ENCODE data around the gene NHS.
A peak's percentile ranks its signal among the peaks of the same experiment; 100 is the strongest.

NHS gene

DNA sequence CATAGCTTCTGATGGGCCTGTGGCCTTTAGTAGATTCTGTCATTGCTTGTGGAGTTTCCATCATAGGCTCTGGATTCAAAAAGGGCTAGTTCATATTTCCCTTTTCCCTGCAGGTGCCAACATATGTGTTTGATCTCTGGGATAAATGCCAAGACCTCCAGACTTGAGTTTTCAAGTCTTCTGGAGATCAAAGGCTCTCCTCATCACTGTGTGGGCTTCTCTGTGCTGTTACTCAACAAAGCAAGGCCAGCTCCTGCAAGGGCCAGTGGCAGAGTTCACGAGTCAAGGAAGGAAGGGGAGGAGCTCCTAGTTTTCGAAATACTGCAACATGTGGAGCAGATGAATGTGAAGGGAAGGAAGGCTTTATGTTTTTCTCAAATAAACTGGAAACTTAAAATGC is 299.6 kb downstream of the NHS start:
- no peak for DNase-seq (ENCODE audit: low read depth)

DNA sequence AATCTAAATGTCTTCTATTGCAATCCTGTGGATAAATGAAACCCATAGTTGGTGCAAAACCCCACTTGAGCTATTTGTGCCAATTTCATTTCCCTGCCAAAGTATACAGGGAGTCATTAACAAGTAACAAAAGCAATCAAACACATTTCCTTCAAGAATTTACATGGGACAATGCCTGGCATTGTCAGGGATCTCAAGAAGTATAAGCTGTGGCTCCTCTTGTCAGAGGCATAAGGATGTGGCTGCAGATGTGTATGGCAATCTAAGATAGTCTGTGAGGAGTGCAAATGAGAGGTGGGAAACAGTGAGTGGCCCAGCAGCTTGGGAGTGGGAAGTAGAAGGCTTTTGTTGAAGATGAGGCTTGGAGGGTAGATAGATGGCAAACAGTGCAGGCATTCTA is 304.3 kb downstream of the NHS start:
- DNase-seq (ENCODE audit: low read depth), result no peak

DNA sequence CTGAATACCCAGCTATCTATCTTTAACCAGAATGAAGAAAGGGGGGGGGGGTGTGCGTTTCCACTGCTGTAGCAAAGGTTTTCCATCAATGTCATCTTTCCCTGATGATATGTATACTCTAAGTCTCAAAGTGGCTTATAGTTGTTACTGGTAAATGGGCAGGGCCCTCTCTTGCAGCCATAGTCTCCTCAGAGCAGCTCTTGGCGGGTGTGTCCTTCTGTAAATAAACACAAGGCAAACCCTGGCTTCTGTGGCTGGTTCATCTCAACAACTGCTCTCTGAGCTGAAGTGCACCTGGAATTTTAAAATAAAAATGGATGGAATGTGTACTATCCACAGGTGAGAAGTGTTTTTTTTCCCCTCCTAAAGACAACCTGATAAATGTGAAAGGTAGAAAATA is 304.8 kb downstream of the NHS start:
- DNase-seq (ENCODE audit: low read depth), result no peak

DNA sequence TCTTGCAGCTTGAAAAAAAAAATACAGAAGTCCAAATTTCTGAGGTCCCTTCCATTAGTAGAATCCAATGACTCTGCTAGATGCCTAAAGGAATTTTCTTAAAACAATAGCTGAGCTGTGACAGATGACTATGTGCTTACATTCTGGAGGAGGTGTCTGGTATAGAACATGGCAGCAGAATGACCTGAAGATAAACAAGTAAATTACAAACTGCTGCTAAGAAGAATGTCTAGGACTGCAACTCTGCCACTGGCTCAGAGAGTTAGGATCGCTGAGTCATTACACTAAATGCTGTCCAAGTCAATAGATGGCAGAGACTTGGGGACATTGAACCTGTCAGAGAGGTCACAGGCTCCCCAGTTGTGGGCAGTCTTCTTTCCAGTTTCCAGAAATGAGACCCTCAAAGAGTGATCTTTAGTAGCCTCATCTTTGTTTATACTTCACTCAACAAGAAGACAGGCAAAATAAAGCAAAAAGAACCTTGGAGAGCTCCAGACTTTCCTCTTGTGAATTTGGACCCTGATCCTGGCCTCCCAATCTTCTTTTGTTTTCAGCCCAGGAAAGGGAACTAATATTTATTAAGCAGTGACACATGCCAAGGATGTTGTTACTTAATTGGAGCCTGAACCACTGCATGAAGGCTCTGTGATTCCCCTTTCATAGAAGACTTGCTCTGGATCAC is 305.9 kb downstream of the NHS start:
- no peak for DNase-seq (ENCODE audit: low read depth)

DNA sequence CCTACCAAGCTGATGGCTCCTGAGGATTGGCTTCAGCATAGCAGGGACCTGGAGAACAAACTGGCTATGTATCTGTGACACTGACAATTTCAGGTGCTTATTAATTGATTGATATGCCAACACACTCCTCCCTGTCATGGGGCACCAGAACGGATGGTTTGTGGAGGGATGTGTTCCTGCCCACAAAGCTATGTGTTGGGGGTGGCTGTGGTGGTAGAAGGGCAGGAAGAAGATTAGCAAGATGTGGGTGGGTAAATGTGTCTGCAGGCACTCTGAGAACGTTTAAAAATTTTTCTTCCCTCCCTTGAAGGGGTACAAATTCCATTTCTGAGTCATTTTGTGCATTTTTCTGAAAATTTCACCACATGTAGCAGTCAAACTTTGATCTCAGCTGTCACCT is 307.3 kb downstream of the NHS start:
- no peak for DNase-seq (ENCODE audit: low read depth)

DNA sequence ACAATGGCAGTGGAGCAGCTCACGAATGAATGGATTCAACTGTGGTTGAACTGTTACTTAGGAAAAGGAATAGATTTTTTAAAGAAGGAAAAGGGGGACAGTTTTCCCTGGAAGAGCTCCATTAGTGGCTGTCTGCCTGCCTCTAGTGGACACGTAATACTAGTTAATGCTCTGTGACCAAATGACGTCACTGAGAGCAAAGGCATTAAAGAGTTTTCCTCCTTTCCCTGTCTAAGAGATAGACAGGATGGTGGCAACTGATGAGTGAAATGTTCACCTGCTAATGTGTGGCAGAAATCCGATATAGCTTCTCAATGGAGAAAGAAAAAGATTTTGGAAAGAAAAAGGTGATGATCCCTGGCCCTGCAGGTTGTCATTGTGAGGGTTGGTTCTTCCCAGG is 310.0 kb downstream of the NHS start:
- DNase-seq (ENCODE audit: low read depth), result no peak

DNA sequence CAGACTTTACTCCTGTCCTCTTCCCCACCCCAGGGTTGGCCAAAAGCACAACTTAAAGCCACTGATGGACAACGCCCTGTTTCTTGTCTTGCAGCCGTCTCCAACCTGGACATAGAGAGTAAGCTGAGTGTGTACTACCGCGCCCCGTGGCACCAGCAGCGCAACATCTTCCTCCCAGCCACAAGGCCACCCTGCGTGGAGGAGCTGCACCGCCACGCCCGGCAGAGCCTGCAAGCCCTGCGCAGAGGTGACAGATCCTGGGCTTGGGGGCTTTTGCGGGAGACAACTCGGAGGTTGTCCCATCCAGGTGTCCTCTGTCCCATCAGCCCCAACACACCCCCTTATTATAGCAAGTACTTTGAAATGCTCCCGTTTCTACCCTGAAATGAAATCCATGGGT is 312.6 kb downstream of the NHS start:
- DNase-seq (ENCODE audit: low read depth), result no peak

DNA sequence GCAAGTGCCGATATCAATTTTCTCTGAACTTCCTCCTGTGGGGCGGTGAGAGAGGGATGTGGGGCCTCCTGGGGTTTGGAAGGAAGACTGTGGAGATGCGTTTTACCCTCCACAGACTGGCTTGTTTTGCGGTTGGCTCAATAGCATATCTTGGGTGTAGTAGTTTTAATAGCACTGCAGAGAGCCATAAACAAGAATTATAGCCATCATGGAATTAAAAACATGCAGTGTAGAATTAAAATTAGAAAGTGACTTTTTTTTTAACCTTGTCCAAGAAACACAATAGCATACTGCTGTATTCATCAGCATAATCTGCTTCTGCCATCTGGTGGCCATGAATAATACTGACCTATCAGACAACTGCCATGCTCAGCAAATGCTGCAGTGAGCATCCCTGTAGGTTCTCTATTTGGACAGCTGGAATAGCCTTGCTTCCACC is 315.0 kb downstream of the NHS start:
- DNase-seq (ENCODE audit: low read depth), result peak; percentile 57

DNA sequence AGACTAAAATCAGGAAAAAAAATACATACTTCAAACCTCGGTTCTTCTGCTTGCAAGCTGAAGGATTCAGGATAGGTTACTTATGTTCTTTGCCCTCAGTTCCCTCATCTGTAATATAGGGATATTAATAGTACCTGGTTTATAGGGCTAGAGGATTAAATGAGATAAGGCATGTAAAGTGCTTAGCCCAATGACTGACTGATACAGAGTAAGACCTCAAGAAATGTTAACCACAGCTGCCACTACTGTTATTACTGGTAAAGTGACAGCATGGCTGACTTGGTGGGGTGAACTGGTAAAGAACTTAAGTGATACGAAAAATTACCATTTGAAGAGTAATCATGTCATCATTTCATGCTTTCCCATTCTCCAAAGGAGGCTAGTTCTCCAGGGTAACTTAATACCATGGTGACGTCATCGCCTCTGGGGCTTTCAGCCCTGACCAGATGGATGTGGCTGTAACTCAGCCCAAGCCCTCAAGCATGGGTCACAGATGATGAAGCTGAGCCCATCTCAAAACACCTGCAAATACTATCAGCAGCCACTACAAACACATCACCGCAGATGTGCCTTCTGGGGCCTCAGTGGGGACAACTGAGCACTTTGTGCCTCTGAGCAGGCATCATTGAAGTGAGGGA is 317.8 kb downstream of the NHS start:
- DNase-seq (ENCODE audit: low read depth), result peak; percentile 44

DNA sequence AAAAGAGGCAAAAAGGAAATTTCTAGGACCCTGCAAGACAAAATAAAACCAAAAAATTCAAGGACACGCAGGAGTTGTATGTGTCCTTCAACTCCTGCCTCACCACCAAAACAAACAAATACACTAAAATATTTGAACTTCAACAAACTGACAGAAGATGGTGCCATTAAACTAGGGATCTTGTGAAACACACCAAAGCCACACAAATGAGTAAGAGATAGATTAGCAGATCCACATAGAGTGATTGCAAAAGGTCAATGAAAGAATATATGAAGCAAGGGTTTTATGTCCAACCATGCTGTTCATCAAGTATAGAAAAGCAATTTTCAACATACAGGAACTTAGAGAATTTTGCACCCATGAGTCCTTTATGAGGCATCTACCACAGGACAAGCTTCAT is 322.2 kb downstream of the NHS start:
- no peak for DNase-seq (ENCODE audit: low read depth)

DNA sequence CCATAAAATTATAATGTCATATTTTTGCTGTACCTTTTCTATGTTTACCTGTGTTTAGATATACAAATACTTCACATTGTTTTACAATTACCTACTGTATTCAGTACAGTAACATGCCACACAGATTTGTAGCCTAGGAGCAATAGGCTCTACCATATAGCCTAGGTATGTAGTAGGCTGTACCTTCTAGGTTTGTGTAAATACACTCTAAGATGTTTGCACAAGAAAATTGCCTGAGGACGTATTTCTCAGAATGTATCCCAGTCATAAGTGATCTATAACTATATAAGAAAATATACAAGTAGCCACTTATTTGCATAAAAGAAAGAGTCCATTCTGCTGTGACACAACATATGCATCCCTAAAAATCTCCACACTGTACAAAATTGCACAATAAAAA is 326.0 kb downstream of the NHS start:
- no peak for DNase-seq (ENCODE audit: low read depth)

DNA sequence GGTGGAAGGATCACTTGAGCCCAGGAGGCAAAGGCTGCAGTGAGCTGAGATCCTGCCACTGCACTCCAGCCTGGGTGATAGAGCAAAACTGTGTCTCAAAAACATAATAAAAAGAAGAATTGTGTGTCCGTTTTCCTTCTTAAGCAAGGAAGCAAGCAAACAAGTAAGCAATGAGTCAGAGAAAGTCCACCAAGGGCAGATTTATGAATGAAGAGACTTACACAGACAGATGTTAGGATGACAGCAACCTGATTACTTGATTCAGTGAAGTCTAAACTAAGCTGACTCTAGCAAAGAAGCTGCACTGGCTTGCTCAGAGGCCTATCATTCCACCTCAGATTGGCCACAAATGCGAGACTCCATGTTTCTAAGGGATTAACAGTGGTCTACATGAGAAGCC is 328.2 kb downstream of the NHS start:
- DNase-seq (ENCODE audit: low read depth), result no peak

DNA sequence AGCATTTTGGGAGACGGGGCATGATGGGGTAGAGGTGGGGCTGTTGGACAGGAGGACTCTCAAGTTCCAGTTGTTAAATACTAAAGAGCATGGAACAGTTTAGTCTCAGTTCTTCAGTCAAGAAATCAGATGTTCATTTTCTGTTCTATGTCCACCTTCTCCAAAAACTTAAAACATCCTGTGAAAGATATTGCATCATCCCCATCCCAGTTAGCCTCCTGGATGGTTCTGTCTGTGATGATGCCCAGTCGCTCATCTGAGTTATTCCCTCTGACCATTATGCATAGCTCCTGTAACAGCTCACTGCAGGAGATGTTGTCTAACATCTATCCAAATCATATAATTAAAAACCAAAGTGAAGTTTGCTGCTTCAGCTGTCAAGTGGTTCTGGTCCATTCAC is 330.2 kb downstream of the NHS start:
- no peak for DNase-seq (ENCODE audit: low read depth)

DNA sequence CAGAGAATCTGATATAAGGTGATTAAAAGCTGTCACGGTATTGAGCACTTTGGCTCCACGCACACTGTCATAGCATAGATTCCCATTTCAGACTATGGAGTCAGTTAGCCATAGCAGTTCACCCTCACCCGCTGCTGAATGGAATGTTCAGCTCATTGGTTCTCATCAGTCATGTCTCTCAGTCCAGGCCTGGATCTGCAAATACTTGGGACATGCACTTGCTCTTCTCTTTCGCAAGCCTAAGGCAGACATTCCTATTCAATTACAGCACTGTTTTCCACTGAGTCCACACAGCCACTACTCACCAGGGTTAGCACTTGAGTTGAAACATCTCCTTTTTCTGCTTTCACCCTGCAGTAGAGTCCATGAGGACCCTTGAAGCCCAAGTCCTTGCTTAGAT is 331.7 kb downstream of the NHS start:
- DNase-seq (ENCODE audit: low read depth), result peak; percentile 51

DNA sequence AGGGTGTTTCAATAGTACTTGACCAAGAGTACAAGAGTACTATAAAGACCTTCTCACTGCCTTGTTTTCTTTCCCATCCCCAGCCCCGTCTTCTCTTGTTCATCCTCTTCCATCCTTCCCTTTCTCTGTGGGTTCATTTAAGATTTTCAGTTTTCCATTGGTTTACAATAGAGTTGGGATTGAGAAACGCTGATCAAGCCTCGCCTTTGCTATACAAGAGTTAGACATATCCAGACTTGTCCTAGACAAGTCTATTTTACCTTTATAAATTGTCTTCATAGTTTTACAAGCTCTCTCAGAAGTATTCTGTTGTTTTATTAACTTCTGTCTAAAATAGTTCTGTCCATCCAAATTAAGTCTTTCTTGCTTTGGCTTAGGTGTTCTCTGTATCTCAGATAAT is 332.7 kb downstream of the NHS start:
- no peak for DNase-seq (ENCODE audit: low read depth)

DNA sequence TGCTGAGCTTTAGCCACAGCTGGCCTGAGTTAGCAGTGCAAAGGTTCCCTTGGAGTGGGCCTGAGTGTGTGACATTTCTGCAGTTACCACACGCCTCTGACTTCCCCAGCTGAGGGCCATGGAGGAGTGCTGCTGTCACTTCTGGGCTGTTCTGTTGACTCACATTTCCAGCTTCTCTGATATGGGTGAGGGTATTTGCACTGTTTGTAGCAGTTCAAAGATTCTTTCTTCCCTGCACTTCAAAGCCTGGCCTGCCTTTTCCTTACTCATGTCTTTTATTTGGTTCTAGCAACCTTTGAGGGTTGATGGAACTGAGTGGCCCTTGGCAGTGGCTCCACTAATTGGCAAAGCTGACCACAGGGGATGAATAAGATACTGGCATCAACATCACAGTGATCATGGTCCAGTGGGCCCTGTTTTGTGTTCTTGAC is 335.9 kb downstream of the NHS start:
- DNase-seq (ENCODE audit: low read depth), result no peak

DNA sequence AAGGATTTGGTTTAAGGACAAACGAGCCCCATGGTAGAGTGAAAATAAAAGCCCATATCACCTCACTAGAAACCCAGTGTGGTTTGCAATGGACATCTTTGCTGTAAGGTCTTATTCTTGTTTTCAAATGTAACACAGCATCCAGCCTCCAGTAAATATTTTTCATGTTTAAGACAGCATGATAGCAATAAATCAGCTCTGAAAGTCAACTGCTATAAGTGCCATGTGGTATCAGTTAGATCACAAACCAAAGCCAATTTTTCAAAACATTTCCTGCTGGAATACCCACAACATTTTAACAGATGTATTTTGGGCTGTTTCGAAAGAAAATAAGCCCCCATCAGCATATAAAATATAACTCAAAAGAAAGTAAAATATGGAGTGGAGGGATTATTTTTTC is 338.3 kb downstream of the NHS start:
- no peak for DNase-seq (ENCODE audit: low read depth)

DNA sequence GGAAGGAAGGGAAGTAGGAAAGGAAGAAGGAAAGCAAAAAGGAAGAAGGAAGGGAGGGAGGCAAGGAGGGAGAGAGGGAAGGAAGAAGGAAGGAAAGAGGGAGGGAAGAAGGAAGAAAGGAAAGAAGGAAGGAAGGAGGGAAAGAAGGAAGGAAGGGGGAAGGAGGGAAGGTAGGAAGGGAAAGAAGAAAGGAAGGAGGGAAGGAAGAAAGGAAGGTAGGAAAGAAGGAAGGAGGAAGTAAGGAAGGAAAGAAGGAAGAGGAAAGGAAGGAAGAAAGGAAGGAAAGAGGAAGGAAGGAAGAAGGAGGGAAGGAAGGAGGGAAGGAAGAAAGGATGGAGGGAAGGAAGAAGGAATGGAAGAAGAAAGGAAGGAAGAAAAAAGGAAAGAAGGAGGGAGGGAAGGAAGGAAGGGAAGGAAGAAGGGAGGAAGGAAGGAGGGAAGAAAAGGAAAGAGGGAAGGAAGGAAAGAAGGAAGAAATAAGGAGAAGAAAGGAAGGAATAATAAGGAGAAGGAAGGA is 343.7 kb downstream of the NHS start:
- no peak for DNase-seq (ENCODE audit: low read depth)

DNA sequence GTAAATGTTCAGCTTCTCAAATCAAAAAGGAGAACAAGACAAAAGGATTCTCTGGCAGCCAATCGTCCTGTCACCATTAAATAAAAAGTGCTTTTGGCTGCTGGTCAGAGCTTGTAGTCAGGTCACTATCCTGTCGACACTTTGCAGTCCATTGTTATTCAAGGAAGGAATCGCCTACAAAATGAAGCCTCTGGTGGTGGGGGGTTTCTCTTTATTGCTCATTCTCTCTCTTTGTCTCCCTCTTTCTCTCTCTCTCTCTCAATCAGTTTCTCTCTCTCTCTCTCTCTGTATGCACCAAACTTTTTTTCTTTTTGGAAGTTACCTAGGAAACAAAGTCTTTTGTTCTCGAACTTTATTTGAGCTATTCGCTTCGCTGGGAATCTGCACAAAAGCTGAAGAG is 344.7 kb downstream of the NHS start:
- DNase-seq (ENCODE audit: low read depth), result no peak

DNA sequence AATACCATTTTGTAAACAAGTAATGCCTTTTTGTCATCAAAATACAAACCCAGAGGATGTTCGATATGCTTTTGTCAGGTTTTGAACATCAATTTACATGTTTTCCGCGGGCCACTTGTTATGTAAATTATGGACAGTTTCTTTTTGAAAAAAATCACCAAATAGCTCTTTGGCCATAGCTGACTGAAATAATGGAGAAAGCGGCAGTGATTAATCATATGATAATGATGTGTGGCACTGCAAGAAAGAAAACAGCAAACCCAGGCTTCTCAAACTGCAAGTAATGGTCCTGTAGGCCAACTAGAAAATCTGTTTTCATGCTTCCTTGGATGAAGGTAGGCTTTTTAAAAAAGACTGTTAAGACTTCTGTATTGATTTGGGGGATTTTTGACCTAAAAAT is 346.7 kb downstream of the NHS start:
- DNase-seq (ENCODE audit: low read depth), result no peak

DNA sequence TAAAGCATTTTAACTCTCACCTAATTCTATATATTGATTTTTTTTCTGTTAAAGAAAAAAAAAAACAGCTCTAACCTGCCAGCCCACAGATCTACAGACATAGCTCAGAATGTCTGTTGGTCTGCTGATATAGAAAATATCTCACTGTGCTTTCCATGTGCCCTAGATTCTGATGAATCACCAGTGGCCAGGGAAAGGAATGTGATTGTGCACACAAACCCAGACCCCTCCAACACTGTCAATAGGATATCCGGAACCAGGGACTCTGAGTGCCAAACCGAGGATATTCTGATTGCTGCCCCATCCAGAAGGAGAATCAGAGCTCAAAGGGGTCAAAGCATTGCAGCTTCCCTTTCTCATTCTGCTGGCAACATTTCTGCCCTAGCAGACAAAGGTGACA is 350.2 kb downstream of the NHS start:
- DNase-seq (ENCODE audit: low read depth), result no peak

DNA sequence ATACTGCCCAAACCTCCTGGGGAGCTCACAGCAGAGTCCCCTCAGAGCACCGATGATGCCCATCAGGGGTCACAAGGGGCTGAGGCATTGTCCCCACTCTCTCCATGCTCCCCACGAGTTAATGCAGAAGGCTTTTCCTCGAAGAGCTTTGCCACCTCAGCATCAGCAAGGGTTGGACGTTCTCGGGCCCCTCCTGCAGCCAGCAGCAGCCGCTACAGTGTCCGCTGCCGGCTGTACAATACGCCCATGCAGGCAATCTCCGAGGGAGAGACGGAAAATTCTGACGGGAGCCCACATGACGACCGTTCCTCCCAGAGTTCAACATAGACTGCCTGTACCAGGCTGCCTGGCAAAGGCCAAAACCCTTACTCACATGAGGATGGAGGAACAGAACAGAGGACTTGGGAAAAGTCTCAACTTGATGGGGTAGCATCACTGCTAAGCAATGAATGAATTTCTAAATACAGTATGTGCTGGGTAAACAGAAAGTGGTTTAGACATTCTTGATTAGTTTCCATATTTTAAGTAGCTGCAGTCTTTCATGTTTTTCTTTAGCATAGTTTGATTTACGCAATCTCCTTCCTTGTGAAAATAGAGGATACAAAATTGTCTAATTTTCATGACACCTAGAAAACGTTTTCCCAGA is 357.3 kb downstream of the NHS start:
- peak; percentile 25 for DNase-seq (ENCODE audit: low read depth)

DNA sequence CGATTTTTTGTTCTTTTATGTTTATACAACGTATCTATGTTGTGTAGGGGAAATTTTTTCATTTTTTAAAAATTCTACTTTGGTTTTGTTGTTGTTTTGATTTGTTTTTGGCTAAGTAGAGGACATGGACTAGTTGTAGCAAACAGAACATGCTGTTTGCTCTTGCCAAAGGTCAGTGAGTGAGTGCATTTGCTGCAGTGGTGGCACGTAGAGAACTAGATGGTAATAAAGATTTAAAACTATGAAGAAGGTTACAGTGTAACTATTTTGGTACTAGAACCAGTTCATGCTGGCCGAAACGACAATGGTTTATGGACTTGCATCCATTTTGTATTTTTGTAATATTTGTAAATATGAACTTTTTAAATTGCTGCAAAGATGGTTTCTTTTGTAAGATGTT is 360.4 kb downstream of the NHS start:
- DNase-seq (ENCODE audit: low read depth), result no peak

DNA sequence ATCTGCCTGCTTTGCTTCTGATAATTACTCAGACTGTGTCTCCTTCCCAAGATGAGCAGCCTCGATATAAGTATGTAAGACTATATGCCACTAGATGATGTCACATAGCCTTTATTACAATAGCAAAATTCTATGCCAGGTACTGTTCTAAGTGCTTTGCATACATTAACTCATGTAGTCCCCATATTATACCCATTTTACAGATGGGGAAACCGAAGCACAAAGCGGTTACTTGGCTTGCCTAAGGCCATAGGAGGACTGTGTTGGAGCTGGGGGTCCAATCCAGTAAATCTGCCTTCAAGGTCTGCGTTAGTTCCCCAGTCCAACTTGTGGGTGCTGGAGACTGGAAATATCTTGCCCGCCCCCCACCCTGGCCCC is 361.5 kb downstream of the NHS start:
- no peak for DNase-seq (ENCODE audit: low read depth)
